ENCODE measurements around the gene CYS1. TPM values are rescaled to one million over a fixed set of nuclear protein-coding genes. Genes with fewer than 3 reads are reported as not detected.

Gene CYS1
- total RNA-seq, 3 donors from 2014 or later (not counting 1 experiment from before 2014, with no cell fraction given): not detected

DNA sequence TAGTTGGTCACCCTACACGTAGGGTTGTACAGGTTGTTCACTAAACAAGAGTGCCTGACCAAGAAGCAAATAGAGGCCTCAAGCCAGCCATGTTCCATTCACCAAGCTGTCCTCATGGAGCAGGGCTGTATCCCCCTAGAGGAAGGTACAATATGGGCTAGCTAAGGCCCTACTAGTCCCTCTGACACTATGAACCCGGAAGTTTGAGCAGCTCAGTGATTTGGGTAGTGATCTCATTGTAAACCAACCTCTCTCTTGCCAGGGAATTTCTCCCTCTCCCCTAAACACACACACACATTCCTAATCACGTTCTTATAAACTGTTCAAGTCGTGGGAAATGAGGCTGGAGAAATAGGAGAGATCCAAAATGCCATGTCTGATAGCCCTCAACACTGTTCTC is 6.7 kb upstream of the CYS1 start:
- 86% methylated on average over 3 of the region's 4 CpGs for WGBS (ENCODE audit: insufficient coverage)
- Histone ChIP-seq H3K9me3 (ENCODE audit: control insufficient read depth, insufficient read depth, low read length) (no peaks in the 10 kb centered on the region), H3K4me1 (ENCODE audit: control insufficient read depth, insufficient read depth, low read length) (peaks cover 15% of the 10 kb centered on the region), H3K36me3 (ENCODE audit: control insufficient read depth, insufficient read depth, low read length) (no peaks in the 10 kb centered on the region), H3K27ac (ENCODE audit: low read length) (no peak overlapping the region), H3K4me3 (ENCODE audit: low read length) (no peak overlapping the region), H3K27me3 (ENCODE audit: control insufficient read depth, insufficient read depth, low read length) (peaks cover 31% of the 10 kb centered on the region)
- ATAC-seq: no peak
- peaks cover 8 to 9% of the 10 kb centered on the region in 2 donors for H3K4me1 Mint-ChIP-seq
- intact Hi-C loops (cut with micrococcal nuclease): no loop called here
- no peak overlapping the region for H3K4me3 Mint-ChIP-seq
- H3K36me3 Mint-ChIP-seq: no peaks in the 10 kb centered on the region
- H3K27me3 Mint-ChIP-seq (ENCODE audit: low read depth in 2 of 2): peaks cover 30 to 35% of the 10 kb centered on the region in 2 donors
- H3K9me3 Mint-ChIP-seq: no peaks in the 10 kb centered on the region
- H3K27ac Mint-ChIP-seq: no peak overlapping the region
- TF ChIP-seq, protein P1, sequence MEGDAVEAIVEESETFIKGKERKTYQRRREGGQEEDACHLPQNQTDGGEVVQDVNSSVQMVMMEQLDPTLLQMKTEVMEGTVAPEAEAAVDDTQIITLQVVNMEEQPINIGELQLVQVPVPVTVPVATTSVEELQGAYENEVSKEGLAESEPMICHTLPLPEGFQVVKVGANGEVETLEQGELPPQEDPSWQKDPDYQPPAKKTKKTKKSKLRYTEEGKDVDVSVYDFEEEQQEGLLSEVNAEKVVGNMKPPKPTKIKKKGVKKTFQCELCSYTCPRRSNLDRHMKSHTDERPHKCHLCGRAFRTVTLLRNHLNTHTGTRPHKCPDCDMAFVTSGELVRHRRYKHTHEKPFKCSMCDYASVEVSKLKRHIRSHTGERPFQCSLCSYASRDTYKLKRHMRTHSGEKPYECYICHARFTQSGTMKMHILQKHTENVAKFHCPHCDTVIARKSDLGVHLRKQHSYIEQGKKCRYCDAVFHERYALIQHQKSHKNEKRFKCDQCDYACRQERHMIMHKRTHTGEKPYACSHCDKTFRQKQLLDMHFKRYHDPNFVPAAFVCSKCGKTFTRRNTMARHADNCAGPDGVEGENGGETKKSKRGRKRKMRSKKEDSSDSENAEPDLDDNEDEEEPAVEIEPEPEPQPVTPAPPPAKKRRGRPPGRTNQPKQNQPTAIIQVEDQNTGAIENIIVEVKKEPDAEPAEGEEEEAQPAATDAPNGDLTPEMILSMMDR (IDR thresholded peaks at IDR 0.05): no peak
- DNase-seq: no peak

DNA sequence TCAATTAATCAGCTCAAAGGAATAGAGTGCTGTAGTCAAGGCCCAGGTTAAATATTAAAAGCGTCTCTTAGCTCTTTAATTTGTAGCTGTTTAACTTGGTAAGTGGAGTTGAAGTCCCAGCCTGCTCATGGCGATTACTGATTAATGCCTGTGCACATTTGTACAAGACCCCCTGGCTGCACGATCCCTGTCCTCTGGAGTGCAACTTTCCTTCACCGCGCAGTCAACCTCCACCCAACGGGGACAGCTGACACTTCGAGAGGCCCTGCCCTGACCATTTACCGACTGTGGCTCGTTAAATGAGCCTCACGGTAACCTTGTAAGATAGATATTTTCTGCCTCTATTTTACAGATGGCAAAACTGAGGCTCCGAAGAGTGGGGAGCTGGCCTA is 5.5 kb upstream of the CYS1 start:
- Mint-ChIP-seq H3K9me3 (no peaks in the 10 kb centered on the region), H3K36me3 (no peaks in the 10 kb centered on the region), H3K4me3 (no peak overlapping the region), H3K4me1 (peaks cover 9 to 10% of the 10 kb centered on the region in 2 donors), H3K27ac (no peak overlapping the region), H3K27me3 (ENCODE audit: low read depth in 2 of 2) (peaks cover 43 to 44% of the 10 kb centered on the region in 2 donors)
- H3K4me1 ChIP-seq (ENCODE audit: control insufficient read depth, insufficient read depth, low read length): peaks cover 18% of the 10 kb centered on the region
- H3K36me3 ChIP-seq (ENCODE audit: control insufficient read depth, insufficient read depth, low read length): no peaks in the 10 kb centered on the region
- H3K27ac ChIP-seq (ENCODE audit: low read length): no peak overlapping the region
- H3K4me3 ChIP-seq (ENCODE audit: low read length): no peak overlapping the region
- TF ChIP-seq, protein P1 (IDR thresholded peaks at IDR 0.05): no peak
- WGBS (ENCODE audit: insufficient coverage): 96% methylated on average over 11 of the region's 11 CpGs
- intact Hi-C loops (cut with micrococcal nuclease): no loop called here
- peaks cover 30% of the 10 kb centered on the region for H3K27me3 ChIP-seq (ENCODE audit: control insufficient read depth, insufficient read depth, low read length)
- H3K9me3 ChIP-seq (ENCODE audit: control insufficient read depth, insufficient read depth, low read length): no peaks in the 10 kb centered on the region
- ATAC-seq: no peak
- DNase-seq: no peak

DNA sequence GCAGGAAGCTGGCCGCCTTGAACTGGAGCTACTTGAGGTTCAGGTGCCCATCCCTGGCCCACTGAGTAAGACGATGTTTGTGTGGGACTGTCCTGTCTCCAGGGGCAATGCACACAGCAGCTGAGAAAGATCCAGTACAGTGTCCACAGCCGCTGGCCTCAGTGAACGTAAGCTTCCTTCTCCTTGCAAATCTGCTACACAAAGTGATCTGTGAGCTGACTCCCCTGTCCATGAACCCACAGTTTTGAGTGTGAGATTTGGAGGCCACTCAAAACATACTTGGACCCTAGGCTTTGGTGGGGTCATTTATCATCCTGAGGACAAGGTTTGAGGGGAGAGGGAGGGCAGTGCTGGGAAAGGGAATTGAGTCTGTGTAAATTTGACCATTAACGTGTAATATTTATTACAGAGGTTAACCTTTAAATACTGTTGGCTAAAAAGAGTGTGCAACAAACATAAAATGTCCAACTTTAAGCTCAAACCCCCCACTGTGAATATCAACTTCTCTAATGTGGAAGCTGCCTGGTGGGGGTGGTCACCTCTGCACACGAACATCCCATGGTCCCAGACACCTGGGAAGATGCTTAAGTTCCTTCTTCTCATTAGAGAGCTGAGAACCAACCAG is 4.9 kb upstream of the CYS1 start:
- Mint-ChIP-seq H3K27ac (no peak overlapping the region), H3K4me3 (no peak overlapping the region), H3K27me3 (ENCODE audit: low read depth in 2 of 2) (peaks cover 43 to 45% of the 10 kb centered on the region in 2 donors), H3K36me3 (no peaks in the 10 kb centered on the region), H3K9me3 (no peaks in the 10 kb centered on the region), H3K4me1 (peaks cover 9 to 10% of the 10 kb centered on the region in 2 donors)
- 76% methylated on average over 5 of the region's 6 CpGs for WGBS (ENCODE audit: insufficient coverage)
- TF ChIP-seq, protein P1 (IDR thresholded peaks at IDR 0.05): no peak
- Histone ChIP-seq H3K27ac (ENCODE audit: low read length) (no peak overlapping the region), H3K27me3 (ENCODE audit: control insufficient read depth, insufficient read depth, low read length) (peaks cover 32% of the 10 kb centered on the region), H3K36me3 (ENCODE audit: control insufficient read depth, insufficient read depth, low read length) (no peaks in the 10 kb centered on the region), H3K4me3 (ENCODE audit: low read length) (no peak overlapping the region), H3K9me3 (ENCODE audit: control insufficient read depth, insufficient read depth, low read length) (no peaks in the 10 kb centered on the region), H3K4me1 (ENCODE audit: control insufficient read depth, insufficient read depth, low read length) (peaks cover 22% of the 10 kb centered on the region)
- DNase-seq (no peak), ATAC-seq (no peak)
- intact Hi-C loops (cut with micrococcal nuclease): no loop called here
